ENCODE measurements around the gene CFAP68. TPM values are rescaled to one million over a fixed set of nuclear protein-coding genes. Genes with fewer than 3 reads are reported as not detected.

Gene CFAP68
- total RNA-seq, 4 donors from 2014 or later: 26.2 to 45.2 (median 29.1) TPM

- no peak overlapping the region for H3K4me3 ChIP-seq (ENCODE audit: low read depth, poor library complexity, severe bottlenecking)
- WGBS, 2 donors: 78 to 83% methylated on average over 7 of the region's 7 CpGs
- no peak for TF ChIP-seq CTCF (IDR thresholded peaks at IDR 0.05)
- TF ChIP-seq POLR2A (IDR thresholded peaks at IDR 0.05): no peak
- intact Hi-C loops (cut with DNase I; ENCODE audit: low total_unique reads): loop anchor here (10.0 kb wide), 1 partner anchor 271 kb away; no protein-coding TSS in a partner anchor
- DNase-seq (ENCODE audit: low spot score in 2 of 2): no peak
Observed at GRCh38 chr11:111845276-111846028, 33.9 kb upstream of the CFAP68 start.

DNA sequence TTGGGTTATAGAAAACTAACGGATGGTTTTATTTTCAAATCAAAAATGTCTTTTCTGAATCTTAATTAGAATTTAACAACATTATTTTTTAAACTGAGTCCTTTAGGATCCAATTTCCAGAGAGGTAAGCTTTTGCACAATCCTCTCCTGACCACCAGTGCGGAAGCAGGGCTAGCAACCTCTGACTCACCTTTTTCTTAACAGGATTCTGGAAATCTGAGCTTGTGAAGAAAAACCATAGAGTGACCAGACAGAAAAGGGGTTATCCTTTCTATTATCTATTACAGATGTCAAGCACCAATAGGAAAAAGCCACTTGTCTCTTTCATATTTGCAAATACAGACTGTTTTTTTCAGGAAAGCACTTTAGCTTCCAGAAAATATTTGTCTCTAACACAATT, 33.3 kb upstream of the CFAP68 start:
- no peak for DNase-seq (ENCODE audit: low spot score in 2 of 2)
- intact Hi-C loops (cut with DNase I; ENCODE audit: low total_unique reads): loop anchor here (10.0 kb wide), 1 partner anchor 271 kb away; no protein-coding TSS in a partner anchor
- WGBS, 2 donors: 84 to 86% methylated on average over 2 of the region's 2 CpGs

GRCh38 chr11:111846636-111847035, 32.7 kb upstream of the CFAP68 start:
- DNase-seq (ENCODE audit: low spot score in 2 of 2): no peak
- H3K4me3 ChIP-seq (ENCODE audit: low read depth, poor library complexity, severe bottlenecking): no peak overlapping the region
- no peak for TF ChIP-seq CTCF (IDR thresholded peaks at IDR 0.05)
- no peak for TF ChIP-seq POLR2A (IDR thresholded peaks at IDR 0.05)
- 20 to 39% methylated on average over 1 of the region's 1 CpG for WGBS, 2 donors
- intact Hi-C loops (cut with DNase I; ENCODE audit: low total_unique reads): loop anchor here (10.0 kb wide), 1 partner anchor 272 kb away; no protein-coding TSS in a partner anchor

More for the DNA sequence above, 33.3 kb upstream of the CFAP68 start:
- no peak overlapping the region for H3K4me3 ChIP-seq (ENCODE audit: low read depth, poor library complexity, severe bottlenecking)
- TF ChIP-seq POLR2A (IDR thresholded peaks at IDR 0.05): no peak
- TF ChIP-seq CTCF (IDR thresholded peaks at IDR 0.05): no peak

DNA sequence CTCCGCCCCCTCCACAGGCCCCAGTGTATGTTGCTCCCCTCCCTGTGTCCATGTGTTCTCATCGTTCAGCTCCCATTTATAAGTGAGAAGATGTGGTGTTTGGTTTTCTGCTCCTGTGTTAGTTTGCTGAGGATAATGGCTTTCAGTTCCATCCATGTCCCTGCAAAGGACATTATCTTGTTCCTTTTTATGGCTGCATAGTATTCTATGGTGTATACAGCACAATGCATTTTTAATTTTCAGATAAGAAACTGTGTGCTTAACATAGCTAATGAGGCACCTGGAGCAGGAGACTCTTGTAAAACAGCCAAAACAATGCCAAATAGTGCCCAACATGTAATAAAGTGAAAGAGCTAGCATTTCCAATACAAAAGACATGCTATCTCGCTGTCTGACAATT, 29.7 kb upstream of the CFAP68 start:
- H3K4me3 ChIP-seq (ENCODE audit: low read depth, poor library complexity, severe bottlenecking): no peak overlapping the region
- TF ChIP-seq POLR2A (IDR thresholded peaks at IDR 0.05): no peak
- TF ChIP-seq CTCF (IDR thresholded peaks at IDR 0.05): no peak
- DNase-seq (ENCODE audit: low spot score in 2 of 2): no peak
- WGBS, 2 donors: 93 to 98% methylated on average over 3 of the region's 3 CpGs
- intact Hi-C loops (cut with DNase I; ENCODE audit: low total_unique reads): loop anchor here (10.0 kb wide), 1 partner anchor 275 kb away; no protein-coding TSS in a partner anchor

GRCh38 chr11:111851067-111851466, 28.3 kb upstream of the CFAP68 start:
- no peak overlapping the region for H3K4me3 ChIP-seq (ENCODE audit: low read depth, poor library complexity, severe bottlenecking)
- intact Hi-C loops (cut with DNase I; ENCODE audit: low total_unique reads): no loop called here
- no peak for TF ChIP-seq CTCF (IDR thresholded peaks at IDR 0.05)
- WGBS, 2 donors: 71 to 74% methylated on average over 8 of the region's 8 CpGs
- DNase-seq (ENCODE audit: low spot score in 2 of 2): no peak
